Measurements from ENCODE around the gene TPPP3.

The TPPP3 gene

GRCh38 chr16:67405336-67405735, 12.0 kb upstream of the TPPP3 start:
- DNase-seq (ENCODE audit: low read depth, low spot score) = no peak

- DNase-seq (ENCODE audit: low read depth, low spot score) = no peak
These were observed 11.5 kb upstream of the TPPP3 start for GRCh38 chr16:67404740-67405226.

GRCh38 chr16:67403976-67404555, 10.8 kb upstream of the TPPP3 start:
- DNase-seq (ENCODE audit: low read depth, low spot score) = no peak

GRCh38 chr16:67400901-67401300, 7.6 kb upstream of the TPPP3 start:
- DNase-seq (ENCODE audit: low read depth, low spot score) = no peak

GRCh38 chr16:67399749-67400704, 6.7 kb upstream of the TPPP3 start:
- no peak for DNase-seq (ENCODE audit: low read depth, low spot score)

- DNase-seq (ENCODE audit: low read depth, low spot score) = no peak
These were observed 6.0 kb upstream of the TPPP3 start for GRCh38 chr16:67399218-67399733.

GRCh38 chr16:67398546-67399217, 5.4 kb upstream of the TPPP3 start:
- no peak for DNase-seq (ENCODE audit: low read depth, low spot score)

GRCh38 chr16:67397812-67398545, 4.7 kb upstream of the TPPP3 start:
- no peak for DNase-seq (ENCODE audit: low read depth, low spot score)

GRCh38 chr16:67397036-67397801, 3.9 kb upstream of the TPPP3 start:
- no peak for DNase-seq (ENCODE audit: low read depth, low spot score)

GRCh38 chr16:67396159-67397035, 3.1 kb upstream of the TPPP3 start:
- DNase-seq (ENCODE audit: low read depth, low spot score) = no peak

GRCh38 chr16:67395458-67396158, 2.3 kb upstream of the TPPP3 start:
- no peak for DNase-seq (ENCODE audit: low read depth, low spot score)

GRCh38 chr16:67395105-67395457, 1.8 kb upstream of the TPPP3 start:
- DNase-seq (ENCODE audit: low read depth, low spot score) = no peak

GRCh38 chr16:67394155-67395104, 1.1 kb upstream of the TPPP3 start:
- DNase-seq (ENCODE audit: low read depth, low spot score) = no peak

GRCh38 chr16:67393788-67394154, 473 bp upstream of the TPPP3 start:
- no peak for DNase-seq (ENCODE audit: low read depth, low spot score)

GRCh38 chr16:67392301-67393059, 818 bp downstream of the TPPP3 start:
- no peak for DNase-seq (ENCODE audit: low read depth, low spot score)

- DNase-seq (ENCODE audit: low read depth, low spot score) = no peak
These were observed 1.6 kb downstream of the TPPP3 start for GRCh38 chr16:67391424-67392300.

All from activated CD4-positive, CD25-positive, alpha-beta regulatory T cell treated with anti-CD3 and anti-CD28 coated beads, Interleukin-2, amount 50 U/mL, for 16 hours (primary cell).